Stimulated activated CD4-positive, alpha-beta T cell treated with anti-CD3 and anti-CD28 coated beads, Interleukin-1b, Interleukin-23, amount 100 ng/mL, for 48 hours (primary cell): Measurements from ENCODE around the gene CRADD.
"Not testable (repeated sequence)": the region's sequence is repeated elsewhere in the genome, so short reads cannot be mapped to it uniquely, and the experiment has no call there.

Experiments used
- DNase-seq: peaks from one replicate; pipeline ENCODE4 v3.0.0-alpha.2; 2020

Gene CRADD

GRCh38 chr12:93788853-93789252, 111.7 kb downstream of the CRADD start:
- DNase-seq: no peak

GRCh38 chr12:93789767-93790166, 112.6 kb downstream of the CRADD start:
- DNase-seq: no peak

GRCh38 chr12:93790472-93791152, 113.4 kb downstream of the CRADD start:
- peak; percentile 12 for DNase-seq

GRCh38 chr12:93793007-93793406, 115.8 kb downstream of the CRADD start:
- DNase-seq: no peak

- DNase-seq: no peak
These were observed 116.8 kb downstream of the CRADD start for GRCh38 chr12:93793983-93794382.

- no peak for DNase-seq
These were observed 117.6 kb downstream of the CRADD start for GRCh38 chr12:93794738-93795137.

GRCh38 chr12:93795352-93795751, 118.2 kb downstream of the CRADD start:
- DNase-seq: no peak

GRCh38 chr12:93796729-93797128, 119.6 kb downstream of the CRADD start:
- no peak for DNase-seq

- DNase-seq: no peak
These were observed 121.3 kb downstream of the CRADD start for GRCh38 chr12:93798279-93799151.

- not testable (repeated sequence) for DNase-seq
These were observed 124.5 kb downstream of the CRADD start for GRCh38 chr12:93801666-93802065.

- DNase-seq: no peak
These were observed 125.1 kb downstream of the CRADD start for GRCh38 chr12:93802293-93802692.

GRCh38 chr12:93802698-93803423, 125.7 kb downstream of the CRADD start:
- DNase-seq: no peak

- DNase-seq: no peak
These were observed 126.2 kb downstream of the CRADD start for GRCh38 chr12:93803424-93803807.

GRCh38 chr12:93804392-93805179, 127.4 kb downstream of the CRADD start:
- DNase-seq: peak; percentile 6

- no peak for DNase-seq
These were observed 128.6 kb downstream of the CRADD start for GRCh38 chr12:93805736-93806141.

- no peak for DNase-seq
These were observed 130.2 kb downstream of the CRADD start for GRCh38 chr12:93807354-93807753.

GRCh38 chr12:93808169-93808899, 131.2 kb downstream of the CRADD start:
- DNase-seq: no peak

- no peak for DNase-seq
These were observed 135.5 kb downstream of the CRADD start for GRCh38 chr12:93812626-93813025.

GRCh38 chr12:93813186-93813585, 136.0 kb downstream of the CRADD start:
- DNase-seq: no peak

- DNase-seq: peak; percentile 9
These were observed 137.0 kb downstream of the CRADD start for GRCh38 chr12:93813972-93814821.

- no peak for DNase-seq
These were observed 141.4 kb downstream of the CRADD start for GRCh38 chr12:93818488-93819049.
